Caco-2 (cell line): ENCODE results near the gene GUCY2C. TPM values are rescaled to one million over a fixed set of nuclear protein-coding genes. Genes with fewer than 3 reads are reported as not detected.

Source experiments
- BruUV-seq: library from RNA; stranded (reverse); fragments of 400-500 nt; replicated peaks from 2 replicates; lab custom pipeline; 2021; lab: Mats Ljungman, UMichigan
- CTCF ChIA-PET: fragments of 300-600 bp; sonication (Branson Sonifier 250); formaldehyde crosslinking; loops from one replicate; lab custom pipeline; 2022; ENCODE audit warnings: antibody characterized with exemption; lab: Charles Lee
- POLR2A ChIA-PET: fragments of 300-600 bp; sonication (Branson Sonifier 250); formaldehyde crosslinking; loops from one replicate; lab custom pipeline; 2022; ENCODE audit warnings: antibody characterized with exemption; lab: Charles Lee
- DNase-seq, 2 experiments: peaks; one replicate each; pipeline versions ENCODE4 v3.0.0 to v3.0.0-alpha.2; 2020 to 2022
- H3K27me3 ChIP-seq: replicated peaks from 2 replicates; pipeline ENCODE4 v1.6.0; 2011; ENCODE audit warnings: low read length; ENCODE audit not compliant: control insufficient read depth, insufficient read depth
- H3K36me3 ChIP-seq: 2 replicates; pipeline ENCODE4 v1.5.1; 2011; ENCODE audit warnings: low read length; ENCODE audit not compliant: control insufficient read depth, insufficient read depth
- H3K4me1 ChIP-seq: fragments of 250-450 bp; sonication (Bioruptor Pico); 2 replicates; pipeline ENCODE4 v1.5.1; 2020; ENCODE audit warnings: mild to moderate bottlenecking
- H3K4me3 ChIP-seq: 2 replicates; pipeline ENCODE4 v1.5.1; 2011; ENCODE audit warnings: low read depth, mild to moderate bottlenecking, control low read depth, low read length
- H3K9me3 ChIP-seq: fragments of 250-450 bp; sonication (Bioruptor Pico); 2 replicates; pipeline ENCODE4 v1.5.1; 2020; ENCODE audit warnings: mild to moderate bottlenecking, moderate library complexity
- H3K27ac Mint-ChIP-seq: one replicate; pipeline ENCODE4 v1.8.0; 2022; ENCODE audit warnings: mixed read lengths; ENCODE audit not compliant: unreplicated experiment
- H3K27me3 Mint-ChIP-seq: one replicate; pipeline ENCODE4 v1.8.0; 2022; ENCODE audit warnings: mixed read lengths; ENCODE audit not compliant: insufficient read depth, unreplicated experiment
- H3K36me3 Mint-ChIP-seq: one replicate; pipeline ENCODE4 v1.8.0; 2022; ENCODE audit warnings: mild to moderate bottlenecking, mixed read lengths; ENCODE audit not compliant: insufficient read depth, unreplicated experiment
- H3K4me1 Mint-ChIP-seq: one replicate; pipeline ENCODE4 v1.8.0; 2022; ENCODE audit warnings: low read depth, mixed read lengths; ENCODE audit not compliant: unreplicated experiment
- H3K4me3 Mint-ChIP-seq: one replicate; pipeline ENCODE4 v1.8.0; 2022; ENCODE audit warnings: mild to moderate bottlenecking, moderate library complexity, mixed read lengths; ENCODE audit not compliant: unreplicated experiment
- H3K9me3 Mint-ChIP-seq: one replicate; pipeline ENCODE4 v1.8.0; 2022; ENCODE audit warnings: mixed read lengths; ENCODE audit not compliant: unreplicated experiment
- CTCF ChIP-seq, 2 experiments: fragments of 200-600 bp in 1 of 2; IDR thresholded peaks; 1 replicate in 1 of 2; 2 replicates in 1 of 2; pipeline versions ENCODE4 v1.5.1 to v1.8.0; 2011 to 2022; ENCODE audit warnings: antibody characterized with exemption in 1 of 2, control low read depth in 1 of 2, inconsistent platforms in 1 of 2, low read depth in 1 of 2, low read length in 1 of 2, mild to moderate bottlenecking in 1 of 2, moderate library complexity in 1 of 2; ENCODE audit not compliant: insufficient read depth in 1 of 2, severe bottlenecking in 1 of 2, unreplicated experiment in 1 of 2
- intact Hi-C: fragments of 100-400 bp; cut with micrococcal nuclease; formaldehyde crosslinking; loops from one replicate; pipeline ENCODE4 v1.10.0; 2022; ENCODE audit not compliant: unreplicated experiment
- total RNA-seq: library from RNA; stranded (reverse); gene quantifications from 2 replicates; pipeline ENCODE4 v1.2.3, GENCODE V29; 2022

The GUCY2C gene
- total RNA-seq, 1 experiment from 2014 or later, result 2.4 TPM

GRCh38 chr12:14621826-14622225 lies 74.6 kb downstream of the GUCY2C start:
- Mint-ChIP-seq H3K27me3 (no peaks in the 10 kb centered on the region), H3K9me3 (peaks cover 10% of the 10 kb centered on the region), H3K4me3 (no peak overlapping the region), H3K27ac (no peak overlapping the region), H3K4me1 (peaks cover 12% of the 10 kb centered on the region), H3K36me3 (no peaks in the 10 kb centered on the region)
- ChIA-PET POLR2A (no interaction called here), CTCF (no interaction called here)
- no peak for TF ChIP-seq CTCF (IDR thresholded peaks at IDR 0.05; ENCODE audit: insufficient read depth in 1 of 2, low read depth in 1 of 2, low read length in 1 of 2, severe bottlenecking in 1 of 2, unreplicated experiment in 1 of 2)
- DNase-seq, result no peak
- Histone ChIP-seq H3K9me3 (peaks cover 4% of the 10 kb centered on the region; the same call in 1 of the 2 replicates), H3K4me1 (peaks cover 23% of the 10 kb centered on the region), H3K36me3 (no peaks in the 10 kb centered on the region; the same call in 1 of the 2 replicates), H3K27me3 (no peaks in the 10 kb centered on the region), H3K4me3 (no peak overlapping the region)
- no TSS peak for BruUV-seq
- intact Hi-C loops, result no loop called here

DNA sequence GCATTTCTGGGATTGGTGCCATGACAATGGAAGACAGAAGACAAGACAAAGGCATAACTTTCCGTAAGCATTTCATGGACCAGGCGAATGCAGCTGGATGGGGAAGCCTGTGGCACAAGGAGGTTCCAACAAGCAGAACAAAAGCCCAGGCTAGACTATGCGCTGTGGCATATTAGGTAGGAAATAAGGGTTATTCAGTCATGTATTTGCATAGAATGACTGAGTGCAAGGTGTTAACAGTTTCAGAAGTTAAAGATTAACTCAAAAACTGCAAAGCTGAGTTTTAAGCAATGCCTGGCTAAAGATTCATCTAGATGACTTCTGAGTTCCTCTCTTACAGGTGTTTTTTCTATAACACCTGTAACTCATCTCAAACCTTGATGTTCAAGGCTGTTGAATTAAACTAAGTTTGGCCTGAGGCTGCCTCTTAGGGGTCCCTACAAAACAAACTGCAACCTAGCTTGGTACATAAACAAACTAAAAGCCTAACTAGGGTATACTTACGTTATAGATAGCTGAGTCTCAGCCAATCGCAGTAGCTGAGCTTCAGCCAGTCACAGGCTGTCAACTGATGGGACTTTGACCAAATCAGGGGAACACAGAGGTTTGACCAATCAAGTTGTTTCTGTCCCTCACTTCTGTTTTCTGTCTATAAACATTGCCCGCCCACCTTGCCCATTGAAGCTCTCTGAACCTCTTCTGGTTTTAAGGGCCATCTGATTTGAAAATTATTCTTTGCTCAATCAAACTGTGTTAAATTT lies 76.5 kb downstream of the GUCY2C start:
- Mint-ChIP-seq H3K36me3 (no peaks in the 10 kb centered on the region), H3K27me3 (no peaks in the 10 kb centered on the region), H3K4me1 (peaks cover 10% of the 10 kb centered on the region), H3K9me3 (peaks cover 10% of the 10 kb centered on the region), H3K4me3 (peak overlapping the region; percentile 25), H3K27ac (no peak overlapping the region)
- Histone ChIP-seq H3K4me3 (no peak overlapping the region), H3K4me1 (peaks cover 23% of the 10 kb centered on the region), H3K36me3 (no peaks in the 10 kb centered on the region), H3K9me3 (no peaks in the 10 kb centered on the region), H3K27me3 (no peaks in the 10 kb centered on the region)
- BruUV-seq, result no TSS peak
- ChIA-PET POLR2A (interaction anchor here (0.6 kb wide), 1 partner anchor 151 kb away, joined by 3 read pairs; a partner anchor contains a TSS), CTCF (interaction anchor here (0.6 to 2.1 kb wide), 5 partner anchors 9 to 382 kb away, joined by 3 to 11 read pairs (median 5); no protein-coding TSS in a partner anchor)
- intact Hi-C loops, result loop anchor here (1.0 kb wide), 3 partner anchors 48 to 382 kb away; no protein-coding TSS in a partner anchor
- peak; percentile 54 to 68 for DNase-seq
- no peak for TF ChIP-seq CTCF (IDR thresholded peaks at IDR 0.05; ENCODE audit: insufficient read depth in 1 of 2, low read depth in 1 of 2, low read length in 1 of 2, severe bottlenecking in 1 of 2, unreplicated experiment in 1 of 2)

- no peak overlapping the region for H3K27ac Mint-ChIP-seq
- no peaks in the 10 kb centered on the region for H3K27me3 Mint-ChIP-seq
- peaks cover 10% of the 10 kb centered on the region for H3K4me1 Mint-ChIP-seq
- no peaks in the 10 kb centered on the region for H3K27me3 ChIP-seq
- H3K36me3 Mint-ChIP-seq, result no peaks in the 10 kb centered on the region
- H3K9me3 ChIP-seq, result no peaks in the 10 kb centered on the region
- ChIA-PET POLR2A (no interaction called here), CTCF (interaction anchor here (0.6 to 2.1 kb wide), 4 partner anchors 47 to 381 kb away, joined by 3 to 11 read pairs (median 6); no protein-coding TSS in a partner anchor)
- H3K4me3 ChIP-seq, result no peak overlapping the region
- H3K4me3 Mint-ChIP-seq, result no peak overlapping the region
- DNase-seq, result peak in 1 of 2 experiments; percentile 41
- intact Hi-C loops, result loop anchor here (1.0 kb wide), 2 partner anchors 105 to 381 kb away; no protein-coding TSS in a partner anchor
- H3K4me1 ChIP-seq, result peaks cover 23% of the 10 kb centered on the region
- peak in 1 of 2 experiments; percentile 27 for TF ChIP-seq CTCF (IDR thresholded peaks at IDR 0.05; ENCODE audit: insufficient read depth in 1 of 2, low read depth in 1 of 2, low read length in 1 of 2, severe bottlenecking in 1 of 2, unreplicated experiment in 1 of 2)
- H3K36me3 ChIP-seq, result no peaks in the 10 kb centered on the region
- H3K9me3 Mint-ChIP-seq, result peaks cover 10% of the 10 kb centered on the region
- no TSS peak for BruUV-seq
Measured at GRCh38 chr12:14618983-14619382, 77.4 kb downstream of the GUCY2C start.
